Colonic mucosa (tissue), 4 donors: ENCODE measurements around the gene LIFR. TPM values are rescaled to one million over a fixed set of nuclear protein-coding genes. Genes with fewer than 3 reads are reported as not detected.

ENCODE experiments used
- DNase-seq: peaks from one replicate; pipeline ENCODE4 v3.0.0-alpha.2; 2020
- H3K27ac ChIP-seq: fragments of 200-600 bp; one replicate; pipeline ENCODE4 v1.8.0; 2021
- H3K27me3 ChIP-seq: fragments of 200-600 bp; one replicate; pipeline ENCODE4 v1.8.0; 2021
- H3K36me3 ChIP-seq: fragments of 200-600 bp; one replicate; pipeline ENCODE4 v1.8.0; 2021
- H3K4me1 ChIP-seq: fragments of 200-600 bp; one replicate; pipeline ENCODE4 v1.8.0; 2021; ENCODE audit warnings: mild to moderate bottlenecking
- H3K4me3 ChIP-seq: fragments of 200-600 bp; one replicate; pipeline ENCODE4 v1.8.0; 2021
- H3K9ac ChIP-seq, 2 donors: one replicate each; pipeline ENCODE4 v1.7.0; 2013; ENCODE audit warnings: control low read depth in 2 of 2, low read depth in 2 of 2, low read length in 2 of 2
- H3K9me3 ChIP-seq: fragments of 200-600 bp; one replicate; pipeline ENCODE4 v1.8.0; 2021
- CTCF ChIP-seq: fragments of 200-600 bp; IDR thresholded peaks from one replicate; pipeline ENCODE4 v1.8.0; 2022; ENCODE audit warnings: antibody characterized with exemption, mild to moderate bottlenecking
- intact Hi-C: fragments of 100-400 bp; cut with DNase I; formaldehyde crosslinking; loops from one replicate; pipeline ENCODE4 v1.14.1; 2022
- total RNA-seq, 2 donors: library from RNA; stranded (reverse); fragmentation: NEBNext Ultra II Directional in 1 of 2; extraction: Animal tissue kit (Norgen Biotek cat#: 25700) in 1 of 2; gene quantifications; one replicate each; pipeline ENCODE4 v1.2.1, GENCODE V29; 2021
- donor health status: healthy.
- donor health status: DM: no; HTN: no; CAD: no.
- donor health status: DM: no; HTN: no; CAD: no.

The LIFR gene
- total RNA-seq, 2 donors from 2014 or later = 7.0 to 10.3 TPM

- intact Hi-C loops = no loop called here
- Histone ChIP-seq H3K4me1 (no peaks in the 10 kb centered on the region), H3K27me3 (no peaks in the 10 kb centered on the region), H3K36me3 (no peaks in the 10 kb centered on the region), H3K27ac (no peak overlapping the region), H3K9me3 (no peaks in the 10 kb centered on the region), H3K4me3 (no peak overlapping the region), H3K9ac (no peak overlapping the region)
- DNase-seq = no peak
- no peak for TF ChIP-seq CTCF
Observed at GRCh38 chr5:38452201-38452600, 104.2 kb downstream of the LIFR start.

GRCh38 chr5:38451074-38451725, 105.2 kb downstream of the LIFR start:
- DNase-seq = no peak
- no peak overlapping the region for H3K4me3 ChIP-seq
- intact Hi-C loops = no loop called here
- no peak overlapping the region for H3K27ac ChIP-seq
- H3K9ac ChIP-seq = no peak overlapping the region
- H3K9me3 ChIP-seq = no peaks in the 10 kb centered on the region
- H3K4me1 ChIP-seq = no peaks in the 10 kb centered on the region
- no peak for TF ChIP-seq CTCF
- H3K27me3 ChIP-seq = no peaks in the 10 kb centered on the region
- H3K36me3 ChIP-seq = no peaks in the 10 kb centered on the region

GRCh38 chr5:38450627-38451026, 105.8 kb downstream of the LIFR start:
- no peaks in the 10 kb centered on the region for H3K4me1 ChIP-seq
- H3K9ac ChIP-seq = no peak overlapping the region
- no peaks in the 10 kb centered on the region for H3K27me3 ChIP-seq
- H3K36me3 ChIP-seq = no peaks in the 10 kb centered on the region
- intact Hi-C loops = no loop called here
- DNase-seq = no peak
- H3K4me3 ChIP-seq = no peak overlapping the region
- H3K9me3 ChIP-seq = no peaks in the 10 kb centered on the region
- TF ChIP-seq CTCF = no peak
- H3K27ac ChIP-seq = no peak overlapping the region

- no peak for TF ChIP-seq CTCF
- intact Hi-C loops = no loop called here
- Histone ChIP-seq H3K9me3 (no peaks in the 10 kb centered on the region), H3K27ac (no peak overlapping the region), H3K9ac (no peak overlapping the region), H3K4me3 (no peak overlapping the region), H3K4me1 (no peaks in the 10 kb centered on the region), H3K36me3 (no peaks in the 10 kb centered on the region), H3K27me3 (no peaks in the 10 kb centered on the region)
- no peak for DNase-seq
Observed at GRCh38 chr5:38448568-38449350, 107.7 kb downstream of the LIFR start.

- H3K27ac ChIP-seq = no peak overlapping the region
- no peaks in the 10 kb centered on the region for H3K4me1 ChIP-seq
- DNase-seq = no peak
- no peak overlapping the region for H3K4me3 ChIP-seq
- H3K27me3 ChIP-seq = no peaks in the 10 kb centered on the region
- intact Hi-C loops = no loop called here
- TF ChIP-seq CTCF = no peak
- no peaks in the 10 kb centered on the region for H3K36me3 ChIP-seq
- no peak overlapping the region for H3K9ac ChIP-seq
- H3K9me3 ChIP-seq = no peaks in the 10 kb centered on the region
Observed at GRCh38 chr5:38447786-38448185, 108.7 kb downstream of the LIFR start.
